T-helper 1 cell treated with Interleukin-12 subunit alpha and Interleukin-12 subunit beta and Interleukin-4 antibody, amounts not matched to agents 30 ng/mL and 1 ng/mL, for 36 hours (primary cell): ENCODE results near the gene CCDC141. TPM values are rescaled to one million over a fixed set of nuclear protein-coding genes. Genes with fewer than 3 reads are reported as not detected.
"Not testable (repeated sequence)": the region's sequence is repeated elsewhere in the genome, so short reads cannot be mapped to it uniquely, and the experiment has no call there.

Source experiments
- intact Hi-C: fragments of 100-400 bp; cut with micrococcal nuclease; formaldehyde crosslinking; loops from one replicate; pipeline ENCODE4 v1.15.1; 2024
- total RNA-seq: library from RNA; stranded (reverse); gene quantifications from 2 replicates; pipeline ENCODE4 v1.2.3, GENCODE V29; 2022

The CCDC141 gene
- total RNA-seq, 1 donor from 2014 or later: 7.5 TPM

- intact Hi-C loops: not testable (repeated sequence)
Measured at GRCh38 chr2:178989424-178989823, 60.5 kb downstream of the CCDC141 start.

- intact Hi-C loops: not testable (repeated sequence)
Measured at GRCh38 chr2:178982652-178983051, 67.3 kb downstream of the CCDC141 start.

- intact Hi-C loops: no loop called here
Measured at GRCh38 chr2:178980815-178981214, 69.1 kb downstream of the CCDC141 start.

GRCh38 chr2:178978667-178979066, 71.3 kb downstream of the CCDC141 start:
- intact Hi-C loops: no loop called here

- intact Hi-C loops: no loop called here
Measured at GRCh38 chr2:178976351-178976750, 73.6 kb downstream of the CCDC141 start.

- intact Hi-C loops: no loop called here
Measured at GRCh38 chr2:178962805-178963433, 87.0 kb downstream of the CCDC141 start.

GRCh38 chr2:178962152-178962551, 87.8 kb downstream of the CCDC141 start:
- intact Hi-C loops: no loop called here

GRCh38 chr2:178954049-178954448, 95.9 kb downstream of the CCDC141 start:
- intact Hi-C loops: no loop called here

GRCh38 chr2:178951266-178952006, 98.5 kb downstream of the CCDC141 start:
- intact Hi-C loops: no loop called here

GRCh38 chr2:178949584-178949983, 100.4 kb downstream of the CCDC141 start:
- intact Hi-C loops: no loop called here

- intact Hi-C loops: no loop called here
Measured at GRCh38 chr2:178949151-178949550, 100.8 kb downstream of the CCDC141 start.

GRCh38 chr2:178947006-178947405, 102.9 kb downstream of the CCDC141 start:
- intact Hi-C loops: no loop called here

GRCh38 chr2:178946494-178946893, 103.4 kb downstream of the CCDC141 start:
- intact Hi-C loops: no loop called here

GRCh38 chr2:178943745-178944144, 106.2 kb downstream of the CCDC141 start:
- intact Hi-C loops: no loop called here

GRCh38 chr2:178934571-178934970, 115.4 kb downstream of the CCDC141 start:
- intact Hi-C loops: no loop called here

- intact Hi-C loops: no loop called here
Measured at GRCh38 chr2:178933493-178933892, 116.4 kb downstream of the CCDC141 start.

GRCh38 chr2:178928077-178928476, 121.9 kb downstream of the CCDC141 start:
- intact Hi-C loops: no loop called here

- intact Hi-C loops: no loop called here
Measured at GRCh38 chr2:178927173-178927572, 122.8 kb downstream of the CCDC141 start.

GRCh38 chr2:178924817-178925216, 125.1 kb downstream of the CCDC141 start:
- intact Hi-C loops: no loop called here

GRCh38 chr2:178923546-178923945, 126.4 kb downstream of the CCDC141 start:
- intact Hi-C loops: no loop called here

GRCh38 chr2:178920916-178921513, 128.9 kb downstream of the CCDC141 start:
- intact Hi-C loops: no loop called here

- intact Hi-C loops: no loop called here
Measured at GRCh38 chr2:178917555-178917954, 132.4 kb downstream of the CCDC141 start.
